HepG2 (cell line): ENCODE data around the gene GUCY1A2. TPM values are rescaled to one million over a fixed set of nuclear protein-coding genes. Genes with fewer than 3 reads are reported as not detected.

ENCODE experiments used
- ATAC-seq: fragments of 200-7000 bp; cut with Tn5 transposase; 3 replicates; pipeline ENCODE4 v1.9.1; 2020; ENCODE audit warnings: mild to moderate bottlenecking, moderate library complexity
- BruUV-seq: library from RNA; stranded (reverse); fragments of 400-500 nt; replicated peaks from 2 replicates; lab custom pipeline; 2021; lab: Mats Ljungman, UMichigan
- CTCF ChIA-PET: fragments of 300-600 bp; formaldehyde crosslinking; extraction: SDS; loops from one replicate; lab custom pipeline; 2021; ENCODE audit warnings: low total read pairs, inconsistent platforms, low intra/inter-chr PET ratio; lab: Yijun Ruan, JAX
- POLR2A ChIA-PET: fragments of 350-600 bp; sonication (Branson Sonifier 250); formaldehyde crosslinking; loops from one replicate; lab custom pipeline; 2020; ENCODE audit warnings: antibody characterized with exemption, inconsistent platforms; lab: Yijun Ruan, JAX
- DNase-seq: peaks from one replicate; pipeline ENCODE4 v3.0.0-alpha.2; 2015; ENCODE audit warnings: low spot score
- FAIRE-seq: peaks from 3 replicates; lab custom pipeline; 2011; peaks lifted over from hg19 to GRCh38; lab: Jason Lieb, UNC
- H2AFZ ChIP-seq: one replicate; pipeline ENCODE4 v1.6.1; 2011; ENCODE audit warnings: low read length, inconsistent platforms
- H3K27ac ChIP-seq: fragments of 300-600 bp; 3 replicates; pipeline ENCODE4 v1.8.0; 2011; ENCODE audit warnings: mixed run types, mild to moderate bottlenecking, mixed read lengths, low read length, inconsistent platforms; ENCODE audit not compliant: insufficient read depth; ENCODE audit errors: extremely low read length
- H3K27me3 ChIP-seq, 2 experiments: fragments of 200-600 bp in 1 of 2; 2 replicates in 1 of 2; 3 replicates in 1 of 2; pipeline versions ENCODE4 v1.6.0 to v1.8.0; 2011; ENCODE audit warnings: low read length in 2 of 2, mild to moderate bottlenecking in 2 of 2, moderate library complexity in 2 of 2, inconsistent platforms in 1 of 2; ENCODE audit not compliant: insufficient read depth in 2 of 2, control insufficient read depth in 1 of 2
- H3K36me3 ChIP-seq, 2 experiments: fragments of 200-600 bp in 1 of 2; replicated peaks in 1 of 2; 2 replicates in 1 of 2; 3 replicates in 1 of 2; pipeline versions ENCODE4 v1.5.1 to v1.8.0; 2011; ENCODE audit warnings: low read length in 2 of 2, inconsistent platforms in 1 of 2; ENCODE audit not compliant: insufficient read depth in 2 of 2, control insufficient read depth in 1 of 2
- H3K4me1 ChIP-seq: 2 replicates; pipeline ENCODE4 v1.5.1; 2012; ENCODE audit warnings: low read length, inconsistent platforms; ENCODE audit not compliant: insufficient read depth
- H3K4me2 ChIP-seq: 2 replicates; pipeline ENCODE4 v1.6.0; 2011; ENCODE audit warnings: low read depth, low read length, inconsistent platforms
- H3K4me3 ChIP-seq, 3 experiments: fragments of 200-600 bp in 1 of 3; sonication (generic), shearing (Covaris generic) in 1 of 3; replicated peaks in 1 of 3; 2 replicates each; pipeline ENCODE4 v1.5.1; 2011 to 2016; ENCODE audit warnings: low read length in 3 of 3, inconsistent platforms in 2 of 3, low read depth in 2 of 3, mild to moderate bottlenecking in 2 of 3, control low read depth in 1 of 3, mixed read lengths in 1 of 3; ENCODE audit not compliant: insufficient read depth in 1 of 3
- H3K79me2 ChIP-seq: one replicate; pipeline ENCODE4 v1.6.1; 2011; ENCODE audit warnings: low read length, inconsistent platforms; ENCODE audit not compliant: insufficient read depth
- H3K9ac ChIP-seq: 2 replicates; pipeline ENCODE4 v1.6.0; 2011; ENCODE audit warnings: mild to moderate bottlenecking, low read depth, low read length, inconsistent platforms; ENCODE audit not compliant: insufficient read depth
- H3K9me3 ChIP-seq: 2 replicates; pipeline ENCODE4 v1.5.1; 2012; ENCODE audit warnings: mild to moderate bottlenecking, low read length
- H4K20me1 ChIP-seq: 2 replicates; pipeline ENCODE4 v1.6.0; 2011; ENCODE audit warnings: inconsistent platforms, mild to moderate bottlenecking, low read length, moderate library complexity; ENCODE audit not compliant: insufficient read depth
- IRF2 ChIP-seq: IDR thresholded peaks from 2 replicates; pipeline ENCODE4 v1.6.1; 2018; ENCODE audit warnings: missing genetic modification reagents, missing compliant biosample characterization
- JARID2 ChIP-seq: sonication (generic); formaldehyde crosslinking; IDR thresholded peaks from 2 replicates; pipeline ENCODE4 v1.8.1; 2023; ENCODE audit warnings: missing genetic modification reagents, inconsistent platforms; ENCODE audit not compliant: insufficient replicate concordance
- SMC3 ChIP-seq: IDR thresholded peaks from 2 replicates; pipeline ENCODE4 v1.6.1; 2011; ENCODE audit warnings: low read length, improper control_type of control experiment
- TAF1 ChIP-seq: sonication (generic); formaldehyde crosslinking; IDR thresholded peaks from 2 replicates; pipeline ENCODE4 v1.4.0; 2020; ENCODE audit warnings: missing genetic modification reagents
- ZNF142 ChIP-seq: sonication (generic); formaldehyde crosslinking; IDR thresholded peaks from 2 replicates; pipeline ENCODE4 v1.4.0; 2020; ENCODE audit warnings: missing genetic modification reagents
- ZNF589 ChIP-seq: sonication (generic); formaldehyde crosslinking; conservative IDR thresholded peaks from 2 replicates; pipeline ENCODE4 v1.8.0; 2022; ENCODE audit warnings: mild to moderate bottlenecking, moderate library complexity, missing genetic modification reagents
- ZNF878 ChIP-seq: sonication (generic); formaldehyde crosslinking; IDR thresholded peaks from 2 replicates; pipeline ENCODE4 v1.8.1; 2023; ENCODE audit warnings: mild to moderate bottlenecking, missing genetic modification reagents, moderate library complexity
- WGBS: methylation state at CpG from one replicate; pipeline ENCODE4 v1.1.6; 2017; ENCODE audit warnings: low lambda C conversion rate; 5-methylcytosine and 5-hydroxymethylcytosine counted together
- in situ Hi-C: cut with HindIII; loops from 2 replicates; pipeline ENCODE4 v1.10.0; 2017; ENCODE audit warnings: low pct_unique_long_range_greater_than_20kb; ENCODE audit not compliant: extremely low pct_ligation_motif_present
- intact Hi-C: fragments of 100-400 bp; cut with micrococcal nuclease; formaldehyde crosslinking; loops from one replicate; pipeline ENCODE4 v1.10.0; 2022; ENCODE audit not compliant: unreplicated experiment
- polyA plus RNA-seq, 8 experiments: library from polyadenylated mRNA; depleted of rRNA in 3 of 8; stranded (reverse) in 7 of 8; unstranded in 1 of 8; fragments of >200 nt; fragmentation: Illumina TruSeq in 4 of 8; extraction: Trizol in 4 of 8; gene quantifications; 2 replicates each; pipeline versions ENCODE4 v1.2.1 to v1.2.3, GENCODE V29; 2011 to 2016; ENCODE audit warnings: low read depth in 4 of 8, missing spikeins in 1 of 8, mixed read lengths in 1 of 8; ENCODE audit not compliant: insufficient read depth in 1 of 8
- total RNA-seq, 5 experiments: library from RNA; depleted of rRNA; stranded (reverse); fragments of >200 nt; fragmentation: Illumina TruSeq; extraction: Trizol; gene quantifications; 2 replicates each; pipeline ENCODE4 v1.2.3, GENCODE V29; 2016; ENCODE audit warnings: low read depth in 1 of 5
- TF ChIP-seq, protein P1 (sequence below): sonication (generic); formaldehyde crosslinking; IDR thresholded peaks from 2 replicates; pipeline ENCODE4 v1.5.0; 2020; ENCODE audit warnings: missing genetic modification reagents
- TF ChIP-seq, protein P2 (sequence below): sonication (generic); formaldehyde crosslinking; IDR thresholded peaks from 2 replicates; pipeline ENCODE4 v1.5.0; 2020; ENCODE audit warnings: missing genetic modification reagents
- TF ChIP-seq, protein P3 (sequence below): sonication (generic); formaldehyde crosslinking; IDR thresholded peaks from 2 replicates; pipeline ENCODE4 v1.5.1; 2020; ENCODE audit warnings: missing genetic modification reagents, mild to moderate bottlenecking, borderline replicate concordance

GUCY1A2 gene
- total and polyA plus RNA-seq, 2 of the 13 experiments (the other 11 are each of a cell fraction or from before 2014, with no cell fraction given): 0.01 to 0.07 TPM

DNA sequence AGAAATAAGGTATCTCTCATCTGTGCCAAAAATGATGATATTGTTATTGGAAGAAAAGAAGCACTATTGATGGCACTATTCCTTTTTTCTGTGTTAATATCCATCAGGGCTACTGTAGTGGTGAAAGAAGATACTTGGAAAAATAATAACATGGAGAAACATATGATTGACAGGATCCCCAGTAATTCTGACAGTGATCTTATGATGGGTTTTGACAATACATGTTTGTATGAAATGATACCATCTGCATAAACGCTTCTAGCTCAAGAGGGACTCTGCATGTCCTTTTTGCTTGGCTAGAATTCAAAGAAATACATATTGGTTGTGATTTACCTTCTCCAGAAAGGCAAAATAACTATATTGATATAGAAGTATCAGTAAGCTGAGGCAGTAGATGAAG is 178.1 kb downstream of the GUCY1A2 start:
- POLR2A ChIA-PET: no interaction called here
- H3K27ac ChIP-seq: no peak overlapping the region
- H3K79me2 ChIP-seq: no peaks in the 10 kb centered on the region
- intact Hi-C loops (no loop called here), in situ Hi-C loops (no loop called here)
- CTCF ChIA-PET: no interaction called here
- H3K27me3 ChIP-seq: no peaks in the 10 kb centered on the region
- TF ChIP-seq, protein P1, sequence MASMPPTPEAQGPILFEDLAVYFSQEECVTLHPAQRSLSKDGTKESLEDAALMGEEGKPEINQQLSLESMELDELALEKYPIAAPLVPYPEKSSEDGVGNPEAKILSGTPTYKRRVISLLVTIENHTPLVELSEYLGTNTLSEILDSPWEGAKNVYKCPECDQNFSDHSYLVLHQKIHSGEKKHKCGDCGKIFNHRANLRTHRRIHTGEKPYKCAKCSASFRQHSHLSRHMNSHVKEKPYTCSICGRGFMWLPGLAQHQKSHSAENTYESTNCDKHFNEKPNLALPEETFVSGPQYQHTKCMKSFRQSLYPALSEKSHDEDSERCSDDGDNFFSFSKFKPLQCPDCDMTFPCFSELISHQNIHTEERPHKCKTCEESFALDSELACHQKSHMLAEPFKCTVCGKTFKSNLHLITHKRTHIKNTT (CRISPR knock-in tag): no peak
- TF ChIP-seq ZNF589 (CRISPR knock-in tag): no peak
- TF ChIP-seq ZNF878 (CRISPR knock-in tag): no peak
- no peak for TF ChIP-seq JARID2 (CRISPR knock-in tag)
- no peak for TF ChIP-seq TAF1 (CRISPR knock-in tag)
- TF ChIP-seq SMC3: no peak
- TF ChIP-seq, protein P2, sequence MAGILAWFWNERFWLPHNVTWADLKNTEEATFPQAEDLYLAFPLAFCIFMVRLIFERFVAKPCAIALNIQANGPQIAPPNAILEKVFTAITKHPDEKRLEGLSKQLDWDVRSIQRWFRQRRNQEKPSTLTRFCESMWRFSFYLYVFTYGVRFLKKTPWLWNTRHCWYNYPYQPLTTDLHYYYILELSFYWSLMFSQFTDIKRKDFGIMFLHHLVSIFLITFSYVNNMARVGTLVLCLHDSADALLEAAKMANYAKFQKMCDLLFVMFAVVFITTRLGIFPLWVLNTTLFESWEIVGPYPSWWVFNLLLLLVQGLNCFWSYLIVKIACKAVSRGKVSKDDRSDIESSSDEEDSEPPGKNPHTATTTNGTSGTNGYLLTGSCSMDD (CRISPR knock-in tag): no peak
- no peak for TF ChIP-seq IRF2
- no peak for TF ChIP-seq ZNF142
- TF ChIP-seq, protein P3, sequence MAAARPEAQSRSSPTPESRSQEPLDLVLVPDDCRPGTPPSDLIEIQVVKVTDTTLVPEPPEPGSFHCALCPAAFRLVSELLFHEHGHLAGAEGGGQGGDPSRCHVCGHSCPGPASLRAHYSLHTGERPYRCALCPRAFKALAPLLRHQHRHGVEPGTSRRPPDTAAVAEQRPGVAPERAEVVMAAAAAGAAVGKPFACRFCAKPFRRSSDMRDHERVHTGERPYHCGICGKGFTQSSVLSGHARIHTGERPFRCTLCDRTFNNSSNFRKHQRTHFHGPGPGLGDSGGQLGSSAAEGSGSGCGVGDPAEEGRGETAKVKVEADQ (CRISPR knock-in tag): no peak
- no peak overlapping the region for H3K4me2 ChIP-seq
- no peaks in the 10 kb centered on the region for H3K9me3 ChIP-seq
- DNase-seq (no peak), ATAC-seq (no peak), FAIRE-seq (no peak)
- WGBS: 0% methylated on average over 1 of the region's 1 CpG
- no peaks in the 10 kb centered on the region for H3K4me1 ChIP-seq
- no peaks in the 10 kb centered on the region for H3K36me3 ChIP-seq
- H3K4me3 ChIP-seq: no peak overlapping the region
- no peak overlapping the region for H3K9ac ChIP-seq
- no peaks in the 10 kb centered on the region for H4K20me1 ChIP-seq
- H2AFZ ChIP-seq: no peak overlapping the region
- BruUV-seq: no TSS peak
